ENCODE measurements around the gene PTPN1.

Gene PTPN1

DNA sequence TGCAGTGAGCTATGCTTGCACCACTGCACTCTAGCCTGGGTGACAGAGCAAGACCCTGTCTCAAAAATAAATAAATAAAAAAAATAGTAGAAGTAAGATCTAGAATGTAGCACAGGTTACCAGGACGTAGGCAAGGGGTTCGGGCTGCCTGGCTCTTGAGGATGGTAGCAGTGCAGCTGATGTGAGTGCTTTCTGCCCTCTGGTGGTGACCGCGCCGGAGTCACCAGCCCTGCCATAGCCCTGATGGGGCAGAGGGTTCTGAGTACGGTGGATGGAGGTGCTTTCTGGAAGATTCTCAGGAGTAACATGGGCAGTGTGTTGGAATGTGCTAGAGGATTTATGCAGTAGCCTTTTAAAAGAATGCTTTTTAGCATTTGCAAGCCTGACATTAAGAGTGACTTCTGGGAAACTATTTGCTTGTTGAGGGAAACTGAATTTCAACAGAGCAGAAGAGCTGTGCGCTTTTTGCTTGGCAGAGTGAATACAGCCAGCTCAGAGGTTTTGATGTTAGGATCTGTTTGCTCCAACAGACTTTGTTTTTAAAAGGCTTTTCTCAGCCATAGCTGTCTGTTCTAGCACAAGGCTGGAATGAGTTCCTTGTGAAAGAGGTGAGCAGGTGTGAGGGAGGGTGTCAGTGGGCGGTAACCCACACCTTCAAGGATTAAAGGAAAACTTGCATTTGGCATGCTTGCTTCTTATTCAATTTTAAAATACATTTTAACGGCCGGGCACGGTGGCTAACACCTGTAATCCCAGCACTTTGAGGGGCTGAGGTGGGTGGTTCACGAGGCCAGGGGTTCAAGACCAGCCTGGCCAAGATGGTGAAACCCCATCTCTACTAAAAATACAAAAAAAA lies 65.9 kb downstream of the PTPN1 start:
- no peak overlapping the region for H3K4me3 ChIP-seq (replicated peaks in 1 of 2; ENCODE audit: low read depth in 2 of 2, low read length in 2 of 2)
- TF ChIP-seq, protein P1, sequence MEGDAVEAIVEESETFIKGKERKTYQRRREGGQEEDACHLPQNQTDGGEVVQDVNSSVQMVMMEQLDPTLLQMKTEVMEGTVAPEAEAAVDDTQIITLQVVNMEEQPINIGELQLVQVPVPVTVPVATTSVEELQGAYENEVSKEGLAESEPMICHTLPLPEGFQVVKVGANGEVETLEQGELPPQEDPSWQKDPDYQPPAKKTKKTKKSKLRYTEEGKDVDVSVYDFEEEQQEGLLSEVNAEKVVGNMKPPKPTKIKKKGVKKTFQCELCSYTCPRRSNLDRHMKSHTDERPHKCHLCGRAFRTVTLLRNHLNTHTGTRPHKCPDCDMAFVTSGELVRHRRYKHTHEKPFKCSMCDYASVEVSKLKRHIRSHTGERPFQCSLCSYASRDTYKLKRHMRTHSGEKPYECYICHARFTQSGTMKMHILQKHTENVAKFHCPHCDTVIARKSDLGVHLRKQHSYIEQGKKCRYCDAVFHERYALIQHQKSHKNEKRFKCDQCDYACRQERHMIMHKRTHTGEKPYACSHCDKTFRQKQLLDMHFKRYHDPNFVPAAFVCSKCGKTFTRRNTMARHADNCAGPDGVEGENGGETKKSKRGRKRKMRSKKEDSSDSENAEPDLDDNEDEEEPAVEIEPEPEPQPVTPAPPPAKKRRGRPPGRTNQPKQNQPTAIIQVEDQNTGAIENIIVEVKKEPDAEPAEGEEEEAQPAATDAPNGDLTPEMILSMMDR (IDR thresholded peaks at IDR 0.05; ENCODE audit: low read depth, low read length), result peak; percentile 76
- peak; percentile 65 to 78 for DNase-seq (ENCODE audit: low read depth in 2 of 2)

DNA sequence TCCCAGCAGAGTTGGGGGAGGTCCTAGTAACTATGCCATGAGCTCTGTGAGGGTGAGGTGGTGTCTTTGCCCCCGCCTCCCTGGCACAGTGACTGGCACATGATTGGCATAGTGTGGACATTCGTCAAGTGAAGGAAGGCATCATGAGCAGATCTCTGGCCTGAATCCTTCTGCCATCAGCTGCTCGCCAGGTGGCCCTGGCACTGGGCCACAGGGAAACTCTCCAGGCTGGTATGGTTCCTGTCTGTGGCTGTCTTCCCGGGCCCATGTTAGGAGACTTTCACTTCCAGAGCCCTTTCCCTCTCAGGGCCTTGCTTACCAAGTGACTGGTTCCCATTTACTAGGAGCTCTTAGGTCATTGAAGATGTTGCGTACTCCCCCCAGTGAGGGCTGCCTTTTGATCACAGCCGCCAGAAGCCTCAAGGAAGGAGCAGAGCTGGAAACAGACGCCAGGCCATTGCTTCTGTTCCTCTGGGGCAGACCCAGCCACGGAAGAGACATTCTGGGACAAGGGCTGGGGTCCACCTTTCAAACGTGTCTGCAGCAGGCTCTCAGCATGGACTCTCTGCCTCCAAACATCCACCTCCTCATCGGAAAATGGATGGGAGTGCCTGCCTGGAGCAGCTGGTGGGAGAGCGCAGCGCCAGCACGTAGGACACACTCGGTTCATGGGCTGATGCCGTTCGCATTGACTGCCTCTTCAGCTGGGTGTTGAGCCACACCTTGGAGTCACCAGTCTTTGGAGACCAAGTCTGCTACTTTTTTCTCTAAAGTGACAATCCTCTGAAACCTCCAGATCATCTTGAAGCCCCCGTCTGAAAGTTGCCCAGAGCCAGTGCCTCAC lies 67.2 kb downstream of the PTPN1 start:
- no peak for DNase-seq (ENCODE audit: low read depth in 2 of 2)
- no peak overlapping the region for H3K4me3 ChIP-seq (replicated peaks in 1 of 2; ENCODE audit: low read depth in 2 of 2, low read length in 2 of 2)
- TF ChIP-seq, protein P1 (IDR thresholded peaks at IDR 0.05; ENCODE audit: low read depth, low read length), result no peak

DNA sequence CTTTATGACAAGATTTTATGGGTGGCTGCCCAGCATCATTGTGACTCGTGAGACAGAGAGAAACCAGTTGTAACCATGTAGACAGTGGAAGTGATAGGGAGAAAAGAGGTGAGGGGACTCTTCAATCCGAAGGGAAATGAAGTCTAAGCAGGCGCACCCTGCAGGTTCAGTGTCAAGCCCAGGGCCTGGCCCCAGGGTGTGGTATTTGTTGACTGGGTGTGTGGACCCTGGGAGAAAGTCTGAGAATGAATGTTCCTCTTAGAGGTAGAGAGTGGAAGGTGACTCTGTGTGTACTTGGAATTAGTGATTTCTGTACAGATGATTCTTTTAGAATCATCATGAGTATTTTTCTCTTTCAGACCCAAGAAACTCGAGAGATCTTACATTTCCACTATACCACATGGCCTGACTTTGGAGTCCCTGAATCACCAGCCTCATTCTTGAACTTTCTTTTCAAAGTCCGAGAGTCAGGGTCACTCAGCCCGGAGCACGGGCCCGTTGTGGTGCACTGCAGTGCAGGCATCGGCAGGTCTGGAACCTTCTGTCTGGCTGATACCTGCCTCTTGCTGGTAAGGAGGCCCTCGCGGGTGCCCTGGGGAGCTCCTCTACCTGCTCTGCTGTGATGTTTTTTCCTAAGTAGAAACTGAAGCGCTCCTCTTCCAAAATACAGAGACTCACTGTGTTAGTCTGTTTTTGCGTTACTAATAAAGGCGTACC lies 68.0 kb downstream of the PTPN1 start:
- TF ChIP-seq, protein P1 (IDR thresholded peaks at IDR 0.05; ENCODE audit: low read depth, low read length), result no peak
- DNase-seq (ENCODE audit: low read depth in 2 of 2), result no peak
- H3K4me3 ChIP-seq (replicated peaks in 1 of 2; ENCODE audit: low read depth in 2 of 2, low read length in 2 of 2), result no peak overlapping the region

DNA sequence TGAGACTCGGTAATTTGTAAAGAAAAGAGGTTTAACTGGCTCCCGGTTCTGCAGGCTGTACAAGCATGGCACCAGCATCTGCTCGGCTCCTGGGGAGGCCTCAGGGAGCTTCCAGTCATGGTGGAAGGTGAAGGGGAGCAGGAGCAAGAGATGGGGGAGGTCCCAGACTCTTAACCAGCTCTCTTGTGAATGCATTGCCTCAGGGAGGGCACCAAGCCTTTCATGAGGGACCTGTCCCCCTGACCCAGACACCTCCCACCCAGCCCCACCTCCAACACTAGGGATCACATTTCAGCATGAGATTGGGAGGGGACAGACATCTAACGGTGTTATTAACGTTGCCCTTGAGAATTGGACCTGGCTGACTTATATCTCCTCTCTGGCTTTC lies 68.6 kb downstream of the PTPN1 start:
- DNase-seq (ENCODE audit: low read depth in 2 of 2), result no peak
- TF ChIP-seq, protein P1 (IDR thresholded peaks at IDR 0.05; ENCODE audit: low read depth, low read length), result no peak
- H3K4me3 ChIP-seq (replicated peaks in 1 of 2; ENCODE audit: low read depth in 2 of 2, low read length in 2 of 2), result no peak overlapping the region

DNA sequence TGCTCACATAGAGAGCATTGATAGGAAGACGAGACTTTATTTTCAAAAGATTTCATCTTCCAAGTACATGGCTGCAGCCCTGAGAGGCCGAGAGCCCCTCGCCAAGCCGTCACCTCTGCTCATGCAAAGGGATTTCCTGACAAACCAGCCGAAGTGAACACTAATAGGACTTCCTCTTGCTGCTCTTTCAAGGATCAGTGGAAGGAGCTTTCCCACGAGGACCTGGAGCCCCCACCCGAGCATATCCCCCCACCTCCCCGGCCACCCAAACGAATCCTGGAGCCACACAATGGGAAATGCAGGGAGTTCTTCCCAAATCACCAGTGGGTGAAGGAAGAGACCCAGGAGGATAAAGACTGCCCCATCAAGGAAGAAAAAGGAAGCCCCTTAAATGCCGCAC lies 69.3 kb downstream of the PTPN1 start:
- TF ChIP-seq, protein P1 (IDR thresholded peaks at IDR 0.05; ENCODE audit: low read depth, low read length), result no peak
- no peak overlapping the region for H3K4me3 ChIP-seq (replicated peaks in 1 of 2; ENCODE audit: low read depth in 2 of 2, low read length in 2 of 2)
- no peak for DNase-seq (ENCODE audit: low read depth in 2 of 2)

DNA sequence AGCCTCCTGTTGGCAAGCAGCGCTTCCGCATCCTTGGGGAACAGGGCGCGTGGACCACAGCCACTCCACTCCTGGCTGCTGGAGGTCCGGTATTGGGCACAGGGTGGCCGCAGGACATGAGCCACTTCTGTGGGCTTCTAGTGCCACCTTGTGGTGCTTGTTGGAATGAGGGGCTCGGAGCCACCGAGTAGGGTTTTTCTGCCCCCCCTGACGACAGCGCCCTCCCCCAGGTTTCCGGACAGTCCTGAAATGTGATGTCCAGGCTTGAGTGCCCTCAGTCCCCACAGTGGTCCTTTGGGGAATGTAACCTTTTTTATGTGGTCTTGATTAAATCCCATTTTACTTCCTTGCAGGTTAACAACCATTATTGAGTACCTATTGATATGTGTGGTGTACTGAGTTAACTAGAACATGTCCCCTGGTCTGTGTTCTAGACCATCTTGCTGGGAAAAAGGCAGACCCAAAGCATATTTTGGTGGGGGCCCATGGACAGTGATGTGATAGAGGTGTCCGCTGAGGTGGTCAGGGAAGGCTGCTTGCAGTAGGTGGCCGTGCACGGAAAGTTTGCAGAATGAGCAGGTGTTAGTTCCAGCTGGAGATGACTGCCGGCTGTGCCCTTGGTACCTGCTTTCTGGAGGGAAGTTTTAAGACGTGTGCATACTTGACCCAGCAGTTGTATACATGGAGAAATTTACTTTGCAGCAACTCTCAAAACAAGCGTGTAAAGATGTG lies 70.0 kb downstream of the PTPN1 start:
- no peak overlapping the region for H3K4me3 ChIP-seq (replicated peaks in 1 of 2; ENCODE audit: low read depth in 2 of 2, low read length in 2 of 2)
- DNase-seq (ENCODE audit: low read depth in 2 of 2), result peak; percentile 63 to 66
- TF ChIP-seq, protein P1 (IDR thresholded peaks at IDR 0.05; ENCODE audit: low read depth, low read length), result peak; percentile 67
